ENCODE measurements around the gene ZGPAT.

The ZGPAT gene

DNA sequence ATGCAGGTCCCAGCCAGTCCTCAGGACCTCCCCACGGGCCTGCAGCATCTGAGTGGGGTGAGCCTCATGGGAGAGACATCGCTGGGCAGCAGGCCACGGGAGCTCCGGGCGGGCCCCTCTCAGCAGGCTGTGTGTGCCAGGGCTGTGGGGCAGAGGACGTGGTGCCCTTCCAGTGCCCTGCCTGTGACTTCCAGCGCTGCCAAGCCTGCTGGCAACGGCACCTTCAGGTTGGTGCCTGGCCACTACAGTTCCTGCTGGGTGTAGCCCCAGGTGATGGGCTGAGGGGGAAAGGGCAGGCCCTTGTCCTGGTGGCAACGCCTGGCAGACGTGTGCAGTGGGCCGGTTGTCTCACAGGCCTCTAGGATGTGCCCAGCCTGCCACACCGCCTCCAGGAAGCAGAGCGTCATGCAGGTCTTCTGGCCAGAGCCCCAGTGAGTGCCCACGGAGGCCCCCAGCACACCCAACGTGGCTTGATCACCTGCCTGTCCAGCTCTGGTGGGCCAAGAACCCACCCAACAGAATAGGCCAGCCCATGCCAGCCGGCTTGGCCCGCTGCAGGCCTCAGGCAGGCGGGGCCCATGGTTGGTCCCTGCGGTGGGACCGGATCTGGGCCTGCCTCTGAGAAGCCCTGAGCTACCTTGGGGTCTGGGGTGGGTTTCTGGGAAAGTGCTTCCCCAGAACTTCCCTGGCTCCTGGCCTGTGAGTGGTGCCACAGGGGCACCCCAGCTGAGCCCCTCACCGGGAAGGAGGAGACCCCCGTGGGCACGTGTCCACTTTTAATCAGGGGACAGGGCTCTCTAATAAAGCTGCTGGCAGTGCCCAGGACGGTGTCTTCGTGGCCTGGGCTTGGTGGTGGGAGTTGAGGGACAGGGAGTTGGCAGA is 12.2 kb upstream of the ZGPAT start:
- no peak for DNase-seq (ENCODE audit: low read depth)
- H3K27me3 ChIP-seq (replicated peaks; ENCODE audit: control insufficient read depth, insufficient read depth, low read length): no peaks in the 10 kb centered on the region
- H3K9me3 ChIP-seq (ENCODE audit: control insufficient read depth, low read length): no peaks in the 10 kb centered on the region
- H3K9ac ChIP-seq (ENCODE audit: low read length): peak overlapping the region; percentile 34
- no peak overlapping the region for H3K4me3 ChIP-seq (ENCODE audit: low read length)
- no peaks in the 10 kb centered on the region for H3K36me3 ChIP-seq (ENCODE audit: control insufficient read depth, insufficient read depth, low read length, severe bottlenecking)
- peaks cover 39% of the 10 kb centered on the region for H3K4me1 ChIP-seq (ENCODE audit: control insufficient read depth, insufficient read depth, low read length)

- Histone ChIP-seq H3K36me3 (ENCODE audit: control insufficient read depth, insufficient read depth, low read length, severe bottlenecking) (no peaks in the 10 kb centered on the region), H3K4me3 (ENCODE audit: low read length) (no peak overlapping the region), H3K9ac (ENCODE audit: low read length) (peak overlapping the region; percentile 34), H3K27me3 (replicated peaks; ENCODE audit: control insufficient read depth, insufficient read depth, low read length) (no peaks in the 10 kb centered on the region), H3K9me3 (ENCODE audit: control insufficient read depth, low read length) (no peaks in the 10 kb centered on the region), H3K4me1 (ENCODE audit: control insufficient read depth, insufficient read depth, low read length) (peaks cover 39% of the 10 kb centered on the region)
- no peak for DNase-seq (ENCODE audit: low read depth)
Measured at GRCh38 chr20:63696306-63696627, 11.6 kb upstream of the ZGPAT start.

DNA sequence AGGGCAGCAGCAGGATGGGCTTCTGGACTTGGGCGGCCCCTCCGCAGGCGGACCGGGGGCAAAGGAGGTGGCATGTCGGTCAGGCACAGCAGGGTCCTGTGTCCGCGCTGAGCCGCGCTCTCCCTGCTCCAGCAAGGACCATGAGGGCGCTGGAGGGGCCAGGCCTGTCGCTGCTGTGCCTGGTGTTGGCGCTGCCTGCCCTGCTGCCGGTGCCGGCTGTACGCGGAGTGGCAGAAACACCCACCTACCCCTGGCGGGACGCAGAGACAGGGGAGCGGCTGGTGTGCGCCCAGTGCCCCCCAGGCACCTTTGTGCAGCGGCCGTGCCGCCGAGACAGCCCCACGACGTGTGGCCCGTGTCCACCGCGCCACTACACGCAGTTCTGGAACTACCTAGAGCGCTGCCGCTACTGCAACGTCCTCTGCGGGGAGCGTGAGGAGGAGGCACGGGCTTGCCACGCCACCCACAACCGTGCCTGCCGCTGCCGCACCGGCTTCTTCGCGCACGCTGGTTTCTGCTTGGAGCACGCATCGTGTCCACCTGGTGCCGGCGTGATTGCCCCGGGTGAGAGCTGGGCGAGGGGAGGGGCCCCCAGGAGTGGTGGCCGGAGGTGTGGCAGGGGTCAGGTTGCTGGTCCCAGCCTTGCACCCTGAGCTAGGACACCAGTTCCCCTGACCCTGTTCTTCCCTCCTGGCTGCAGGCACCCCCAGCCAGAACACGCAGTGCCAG is 11.0 kb upstream of the ZGPAT start, which contains the start of gene TNFRSF6B:
TSS of gene TNFRSF6B (plus strand) at position 25 of the 729 bp plus-strand sequence. CDS start at position 141, 116 bp downstream.
- DNase-seq (ENCODE audit: low read depth): no peak
- Histone ChIP-seq H3K9ac (ENCODE audit: low read length) (peak within 1 kb of the TSS; percentile 83), H3K4me1 (ENCODE audit: control insufficient read depth, insufficient read depth, low read length) (peaks cover 39% of the 10 kb centered on the region), H3K27me3 (replicated peaks; ENCODE audit: control insufficient read depth, insufficient read depth, low read length) (no peaks in the 10 kb centered on the region), H3K9me3 (ENCODE audit: control insufficient read depth, low read length) (no peaks in the 10 kb centered on the region), H3K36me3 (ENCODE audit: control insufficient read depth, insufficient read depth, low read length, severe bottlenecking) (no peaks in the 10 kb centered on the region), H3K4me3 (ENCODE audit: low read length) (no peak within 1 kb of the TSS)

DNA sequence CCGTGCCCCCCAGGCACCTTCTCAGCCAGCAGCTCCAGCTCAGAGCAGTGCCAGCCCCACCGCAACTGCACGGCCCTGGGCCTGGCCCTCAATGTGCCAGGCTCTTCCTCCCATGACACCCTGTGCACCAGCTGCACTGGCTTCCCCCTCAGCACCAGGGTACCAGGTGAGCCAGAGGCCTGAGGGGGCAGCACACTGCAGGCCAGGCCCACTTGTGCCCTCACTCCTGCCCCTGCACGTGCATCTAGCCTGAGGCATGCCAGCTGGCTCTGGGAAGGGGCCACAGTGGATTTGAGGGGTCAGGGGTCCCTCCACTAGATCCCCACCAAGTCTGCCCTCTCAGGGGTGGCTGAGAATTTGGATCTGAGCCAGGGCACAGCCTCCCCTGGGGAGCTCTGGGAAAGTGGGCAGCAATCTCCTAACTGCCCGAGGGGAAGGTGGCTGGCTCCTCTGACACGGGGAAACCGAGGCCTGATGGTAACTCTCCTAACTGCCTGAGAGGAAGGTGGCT is 10.4 kb upstream of the ZGPAT start:
- no peak for DNase-seq (ENCODE audit: low read depth)
- no peaks in the 10 kb centered on the region for H3K9me3 ChIP-seq (ENCODE audit: control insufficient read depth, low read length)
- H3K4me3 ChIP-seq (ENCODE audit: low read length): no peak overlapping the region

GRCh38 chr20:63697868-63698545 is 9.8 kb upstream of the ZGPAT start:
- H3K9ac ChIP-seq (ENCODE audit: low read length): peak overlapping the region; percentile 83
- no peak for DNase-seq (ENCODE audit: low read depth)

More for the DNA sequence above, 10.4 kb upstream of the ZGPAT start:
- H3K27me3 ChIP-seq (replicated peaks; ENCODE audit: control insufficient read depth, insufficient read depth, low read length): no peaks in the 10 kb centered on the region
- no peaks in the 10 kb centered on the region for H3K36me3 ChIP-seq (ENCODE audit: control insufficient read depth, insufficient read depth, low read length, severe bottlenecking)
- H3K9ac ChIP-seq (ENCODE audit: low read length): peak overlapping the region; percentile 83
- H3K4me1 ChIP-seq (ENCODE audit: control insufficient read depth, insufficient read depth, low read length): peaks cover 39% of the 10 kb centered on the region

GRCh38 chr20:63698739-63699465 is 8.9 kb upstream of the ZGPAT start:
- Histone ChIP-seq H3K36me3 (ENCODE audit: control insufficient read depth, insufficient read depth, low read length, severe bottlenecking) (peaks cover 5% of the 10 kb centered on the region), H3K27me3 (replicated peaks; ENCODE audit: control insufficient read depth, insufficient read depth, low read length) (no peaks in the 10 kb centered on the region), H3K4me3 (ENCODE audit: low read length) (no peak overlapping the region), H3K9me3 (ENCODE audit: control insufficient read depth, low read length) (no peaks in the 10 kb centered on the region), H3K4me1 (ENCODE audit: control insufficient read depth, insufficient read depth, low read length) (peaks cover 39% of the 10 kb centered on the region), H3K9ac (ENCODE audit: low read length) (peak overlapping the region; percentile 83)
- DNase-seq (ENCODE audit: low read depth): peak; percentile 81

More at GRCh38 chr20:63697868-63698545, 9.8 kb upstream of the ZGPAT start:
- H3K36me3 ChIP-seq (ENCODE audit: control insufficient read depth, insufficient read depth, low read length, severe bottlenecking): no peaks in the 10 kb centered on the region
- no peaks in the 10 kb centered on the region for H3K9me3 ChIP-seq (ENCODE audit: control insufficient read depth, low read length)
- no peak overlapping the region for H3K4me3 ChIP-seq (ENCODE audit: low read length)
- H3K27me3 ChIP-seq (replicated peaks; ENCODE audit: control insufficient read depth, insufficient read depth, low read length): no peaks in the 10 kb centered on the region
- peaks cover 39% of the 10 kb centered on the region for H3K4me1 ChIP-seq (ENCODE audit: control insufficient read depth, insufficient read depth, low read length)

- Histone ChIP-seq H3K9ac (ENCODE audit: low read length) (peak overlapping the region; percentile 83), H3K4me1 (ENCODE audit: control insufficient read depth, insufficient read depth, low read length) (peaks cover 39% of the 10 kb centered on the region), H3K36me3 (ENCODE audit: control insufficient read depth, insufficient read depth, low read length, severe bottlenecking) (peaks cover 12% of the 10 kb centered on the region), H3K4me3 (ENCODE audit: low read length) (no peak overlapping the region), H3K9me3 (ENCODE audit: control insufficient read depth, low read length) (no peaks in the 10 kb centered on the region), H3K27me3 (replicated peaks; ENCODE audit: control insufficient read depth, insufficient read depth, low read length) (no peaks in the 10 kb centered on the region)
- DNase-seq (ENCODE audit: low read depth): no peak
Measured at GRCh38 chr20:63699466-63700198, 8.2 kb upstream of the ZGPAT start.

- Histone ChIP-seq H3K9ac (ENCODE audit: low read length) (no peak overlapping the region), H3K27me3 (replicated peaks; ENCODE audit: control insufficient read depth, insufficient read depth, low read length) (no peaks in the 10 kb centered on the region), H3K4me3 (ENCODE audit: low read length) (no peak overlapping the region), H3K4me1 (ENCODE audit: control insufficient read depth, insufficient read depth, low read length) (peaks cover 38% of the 10 kb centered on the region), H3K36me3 (ENCODE audit: control insufficient read depth, insufficient read depth, low read length, severe bottlenecking) (peaks cover 20% of the 10 kb centered on the region), H3K9me3 (ENCODE audit: control insufficient read depth, low read length) (no peaks in the 10 kb centered on the region)
- DNase-seq (ENCODE audit: low read depth): no peak
Measured at GRCh38 chr20:63700199-63701050, 7.4 kb upstream of the ZGPAT start.

- Histone ChIP-seq H3K36me3 (ENCODE audit: control insufficient read depth, insufficient read depth, low read length, severe bottlenecking) (peaks cover 25% of the 10 kb centered on the region), H3K4me1 (ENCODE audit: control insufficient read depth, insufficient read depth, low read length) (peaks cover 36% of the 10 kb centered on the region), H3K4me3 (ENCODE audit: low read length) (no peak overlapping the region), H3K27me3 (replicated peaks; ENCODE audit: control insufficient read depth, insufficient read depth, low read length) (no peaks in the 10 kb centered on the region), H3K9ac (ENCODE audit: low read length) (no peak overlapping the region), H3K9me3 (ENCODE audit: control insufficient read depth, low read length) (no peaks in the 10 kb centered on the region)
- no peak for DNase-seq (ENCODE audit: low read depth)
Measured at GRCh38 chr20:63701051-63701328, 6.8 kb upstream of the ZGPAT start.

Measured in adipocyte (in vitro differentiated cells).